ENCODE measurements around the gene PRPF18.
"Not testable (repeated sequence)": the region's sequence is repeated elsewhere in the genome, so short reads cannot be mapped to it uniquely, and the experiment has no call there.

PRPF18 gene

GRCh38 chr10:13586676-13587355 lies at the start of gene PRPF18:
Gene PRPF18 (plus strand): TSS chr10:13586965. CDS start chr10:13587087, 122 bp downstream.
- peak; percentile 83 for DNase-seq

- not testable (repeated sequence) for DNase-seq
These were observed 48.8 kb upstream of the PRPF18 start for GRCh38 chr10:13537985-13538384.

- no peak for DNase-seq
These were observed 44.2 kb upstream of the PRPF18 start for GRCh38 chr10:13542533-13542932.

GRCh38 chr10:13550802-13551201 lies 36.0 kb upstream of the PRPF18 start:
- DNase-seq = no peak

- no peak for DNase-seq
These were observed 30.8 kb upstream of the PRPF18 start for GRCh38 chr10:13555884-13556510.

- DNase-seq = no peak
These were observed 27.6 kb upstream of the PRPF18 start for GRCh38 chr10:13559124-13559700.

- DNase-seq = no peak
These were observed 26.2 kb upstream of the PRPF18 start for GRCh38 chr10:13560597-13560996.

GRCh38 chr10:13563481-13564445 lies 23.0 kb upstream of the PRPF18 start:
- no peak for DNase-seq

GRCh38 chr10:13564576-13564975 lies 22.2 kb upstream of the PRPF18 start:
- no peak for DNase-seq

- DNase-seq = no peak
These were observed 19.7 kb upstream of the PRPF18 start for GRCh38 chr10:13567030-13567429.

GRCh38 chr10:13571541-13571940 lies 15.2 kb upstream of the PRPF18 start:
- DNase-seq = no peak

GRCh38 chr10:13573960-13574359 lies 12.8 kb upstream of the PRPF18 start:
- DNase-seq = no peak

- DNase-seq = no peak
These were observed 1.5 kb upstream of the PRPF18 start for GRCh38 chr10:13585195-13585751.

GRCh38 chr10:13585943-13586342 lies 822 bp upstream of the PRPF18 start:
- no peak for DNase-seq

- no peak for DNase-seq
These were observed 626 bp downstream of the PRPF18 start for GRCh38 chr10:13587391-13587790.

GRCh38 chr10:13589316-13589715 lies 2.6 kb downstream of the PRPF18 start:
- no peak for DNase-seq

- no peak for DNase-seq
These were observed 4.1 kb downstream of the PRPF18 start for GRCh38 chr10:13590886-13591285.

GRCh38 chr10:13592306-13592705 lies 5.5 kb downstream of the PRPF18 start:
- DNase-seq = no peak

- DNase-seq = no peak
These were observed 6.8 kb downstream of the PRPF18 start for GRCh38 chr10:13593535-13593934.

GRCh38 chr10:13594641-13595040 lies 7.9 kb downstream of the PRPF18 start:
- DNase-seq = no peak

- DNase-seq = no peak
These were observed 11.1 kb downstream of the PRPF18 start for GRCh38 chr10:13597909-13598308.

GRCh38 chr10:13604357-13605040 lies 17.7 kb downstream of the PRPF18 start:
- DNase-seq = no peak

Measured in GDM1 (cell line).